GM23338 (cell line): Measurements from ENCODE around the gene CSKMT. TPM values are rescaled to one million over a fixed set of nuclear protein-coding genes. Genes with fewer than 3 reads are reported as not detected.

Source experiments
- ATAC-seq: fragments of 200-7000 bp; cut with Tn5 transposase; 3 replicates; pipeline ENCODE4 v1.9.1; 2020
- DNase-seq: peaks from one replicate; pipeline ENCODE4 v3.0.0-alpha.2; 2015; ENCODE audit warnings: low spot score
- H2AFZ ChIP-seq: fragments of 200-600 bp; sonication (generic); 2 replicates; pipeline ENCODE4 v1.8.0; 2016; ENCODE audit warnings: antibody characterized with exemption, mild to moderate bottlenecking, moderate library complexity
- H3F3A ChIP-seq: fragments of 200-600 bp; sonication (generic); replicated peaks from 2 replicates; pipeline ENCODE4 v1.8.0; 2017; ENCODE audit warnings: antibody characterized with exemption, mixed run types, low read depth
- H3K27ac ChIP-seq: fragments of 200-600 bp; sonication (generic); 2 replicates; pipeline ENCODE4 v1.6.1; 2016; ENCODE audit warnings: low read depth
- H3K27me3 ChIP-seq: fragments of 200-600 bp; sonication (generic); 2 replicates; pipeline ENCODE4 v1.8.0; 2016; ENCODE audit warnings: mild to moderate bottlenecking, mixed run types, moderate library complexity; ENCODE audit not compliant: insufficient read depth
- H3K36me3 ChIP-seq: fragments of 200-600 bp; sonication (generic); 2 replicates; pipeline ENCODE4 v1.8.0; 2016; ENCODE audit warnings: mild to moderate bottlenecking; ENCODE audit not compliant: insufficient read depth
- H3K4me1 ChIP-seq: fragments of 200-600 bp; sonication (generic); 2 replicates; pipeline ENCODE4 v1.8.0; 2016; ENCODE audit warnings: mild to moderate bottlenecking, moderate library complexity; ENCODE audit not compliant: insufficient read depth
- H3K4me2 ChIP-seq: fragments of 200-600 bp; sonication (generic); 2 replicates; pipeline ENCODE4 v1.7.1; 2017; ENCODE audit warnings: mixed run types
- H3K4me3 ChIP-seq: fragments of 200-600 bp; sonication (generic); 2 replicates; pipeline ENCODE4 v1.6.1; 2016; ENCODE audit warnings: mixed run types
- H3K79me2 ChIP-seq: fragments of 200-600 bp; sonication (generic); replicated peaks from 2 replicates; pipeline ENCODE4 v1.8.0; 2017; ENCODE audit warnings: mild to moderate bottlenecking; ENCODE audit not compliant: insufficient read depth
- H3K9me2 ChIP-seq: fragments of 200-600 bp; sonication (generic); 2 replicates; pipeline ENCODE4 v1.8.0; 2017; ENCODE audit not compliant: insufficient read depth
- H4K20me1 ChIP-seq: fragments of 200-600 bp; sonication (generic); replicated peaks from 2 replicates; pipeline ENCODE4 v1.8.0; 2017; ENCODE audit warnings: mild to moderate bottlenecking; ENCODE audit not compliant: insufficient read depth
- H3K27ac Mint-ChIP-seq: 2 replicates; pipeline ENCODE4 v1.8.0; 2020; ENCODE audit warnings: inconsistent platforms, mild to moderate bottlenecking, moderate library complexity, mixed read lengths
- H3K27me3 Mint-ChIP-seq: 3 replicates; pipeline ENCODE4 v1.8.0; 2022; ENCODE audit warnings: low read depth, mild to moderate bottlenecking, moderate library complexity, mixed read lengths, inconsistent platforms; ENCODE audit not compliant: insufficient read depth, poor library complexity
- H3K36me3 Mint-ChIP-seq: 3 replicates; pipeline ENCODE4 v1.8.0; 2021; ENCODE audit warnings: low read depth, mild to moderate bottlenecking, inconsistent platforms, moderate library complexity, mixed read lengths
- H3K4me1 Mint-ChIP-seq: 3 replicates; pipeline ENCODE4 v1.8.0; 2020; ENCODE audit warnings: mild to moderate bottlenecking, inconsistent platforms, mixed read lengths
- H3K4me3 Mint-ChIP-seq: 3 replicates; pipeline ENCODE4 v1.8.0; 2021; ENCODE audit warnings: moderate library complexity, mild to moderate bottlenecking, inconsistent platforms, mixed read lengths
- H3K9me3 Mint-ChIP-seq: 3 replicates; pipeline ENCODE4 v1.8.0; 2020; ENCODE audit warnings: moderate library complexity, mild to moderate bottlenecking, inconsistent platforms, mixed read lengths
- CTCF ChIP-seq, 2 experiments: fragments of 200-600 bp in 1 of 2; sonication (generic) in 1 of 2; conservative IDR thresholded peaks; 2 replicates each; pipeline versions ENCODE4 v1.5.1 to v1.6.1; 2016 to 2017; ENCODE audit warnings: antibody characterized with exemption in 2 of 2, low read depth in 2 of 2, mild to moderate bottlenecking in 2 of 2, moderate library complexity in 1 of 2
- ETS1 ChIP-seq: IDR thresholded peaks from 2 replicates; pipeline ENCODE4 v1.6.1; 2016; ENCODE audit warnings: antibody characterized with exemption
- POLR2AphosphoS5 ChIP-seq: IDR thresholded peaks from 2 replicates; pipeline ENCODE4 v1.6.1; 2016; ENCODE audit warnings: antibody characterized with exemption, low read depth
- REST ChIP-seq: IDR thresholded peaks from one replicate; pipeline ENCODE4 v1.6.1; 2018; ENCODE audit warnings: antibody characterized with exemption; ENCODE audit not compliant: unreplicated experiment
- ZNF114 ChIP-seq: fragments of 250-450 bp; sonication (Bioruptor Pico); IDR thresholded peaks from 2 replicates; pipeline ENCODE4 v1.5.0; 2020; ENCODE audit warnings: mild to moderate bottlenecking, moderate library complexity
- ZNF462 ChIP-seq: fragments of 250-450 bp; sonication (Bioruptor Pico); IDR thresholded peaks from 2 replicates; pipeline ENCODE4 v1.5.0; 2020; ENCODE audit warnings: mild to moderate bottlenecking, moderate library complexity
- polyA plus RNA-seq: library from polyadenylated mRNA; unstranded; fragments of >200 nt; fragmentation: Nextera tagmentation; extraction: Ambion mirVana; gene quantifications from 2 replicates; pipeline ENCODE4 v1.2.1, GENCODE V29; 2016
- total RNA-seq: library from RNA; depleted of rRNA; stranded (reverse); fragments of >200 nt; shearing (Covaris generic); gene quantifications from 2 replicates; pipeline ENCODE4 v1.2.3, GENCODE V29; 2014

Gene CSKMT
- total and polyA plus RNA-seq, 2 experiments from 2014 or later: 8.0 to 25.6 TPM

- TF ChIP-seq CTCF (conservative IDR thresholded peaks at IDR 0.05; ENCODE audit: low read depth in 2 of 2) (no peak), REST (no peak)
Observed at GRCh38 chr11:62652161-62653006, 12.7 kb upstream of the CSKMT start (continued).

GRCh38 chr11:62654297-62654696 lies 10.8 kb upstream of the CSKMT start:
- H3K27ac Mint-ChIP-seq: no peak overlapping the region
- 0 out of 2 replicates have a peak overlapping the region, but pooled peaks have one; percentile 10 for H2AFZ ChIP-seq
- TF ChIP-seq POLR2AphosphoS5: no peak
- TF ChIP-seq ZNF114 (CRISPR knock-in tag): no peak
- TF ChIP-seq ETS1: no peak
- TF ChIP-seq ZNF462: no peak
- TF ChIP-seq REST: no peak

More at GRCh38 chr11:62654297-62654696, 10.8 kb upstream of the CSKMT start:
- Histone ChIP-seq H3K27ac (no peak overlapping the region), H3K9me2 (no peaks in the 10 kb centered on the region), H3K4me1 (peaks cover 9% of the 10 kb centered on the region; the same call in 1 of the 2 replicates), H3K36me3 (0 out of 2 replicates have a peak, but pooled peaks cover 3% of the 10 kb centered on the region), H3K4me2 (no peak overlapping the region), H3F3A (peaks cover 7% of the 10 kb centered on the region; the same call in 1 of the 2 replicates), H3K79me2 (peaks cover 24% of the 10 kb centered on the region), H3K4me3 (no peak overlapping the region), H3K27me3 (no peaks in the 10 kb centered on the region), H4K20me1 (no peaks in the 10 kb centered on the region)
- H3K9me3 Mint-ChIP-seq: no peaks in the 10 kb centered on the region
- ATAC-seq (no peak), DNase-seq (no peak)
- H3K4me3 Mint-ChIP-seq: peak overlapping the region; percentile 34; the same call in 1 of the 3 replicates
- H3K4me1 Mint-ChIP-seq: peaks cover 8% of the 10 kb centered on the region
- H3K36me3 Mint-ChIP-seq: peaks cover 11% of the 10 kb centered on the region
- peaks cover 10% of the 10 kb centered on the region for H3K27me3 Mint-ChIP-seq
